Spleen (tissue), 11 donors: ENCODE measurements around the gene ZNF99. TPM values are rescaled to one million over a fixed set of nuclear protein-coding genes. Genes with fewer than 3 reads are reported as not detected.

Experiments used
- polyA plus RNA-seq, 3 donors: library from polyadenylated mRNA; stranded (reverse); fragments of 200-250 nt; gene quantifications; one replicate each; pipeline ENCODE4 v1.2.1, GENCODE V29; 2013
- small RNA-seq, 4 donors: library from RNA; depleted of rRNA; stranded (forward); fragments of <200 nt; gene quantifications; one replicate each; pipeline ENCODE3, GENCODE V24; 2016
- total RNA-seq, 7 donors: library from RNA; depleted of rRNA in 3 of 7; stranded (reverse); fragments of >200 nt in 3 of 7; fragmentation: NEBNext Ultra II Directional in 4 of 7; extraction: Animal tissue kit (Norgen Biotek cat#: 25700) in 4 of 7; gene quantifications; one replicate each; pipeline versions ENCODE4 v1.1.0 to v1.2.1, GENCODE V29; 2016 to 2021
- donor health status: healthy with polysubstance abuse.
- donor health status: DM: no; HTN: no; CAD: no; lungs with moderate emphysema.
- donor health status: DM: no; HTN: no; CAD: no.
- donor health status: Bipolar disorder and iron deficiency.
- donor health status: healthy.
- donor health status: DM: no; HTN: no; CAD: no.
- donor health status: DM: yes; HTN: yes; CAD: no.

The ZNF99 gene
- total and polyA plus RNA-seq, 10 donors = 0.02 to 0.66 (median 0.14) TPM

Small RNA genes lying within 50 kb of the gene (small RNA-seq; reads per million reads assigned to genes)
- gene AC008626.1 = 0 reads per million in 4 donors
- 0 reads per million in 4 donors for gene AC008626.2

Other genes starting within 250 kb of the ZNF99 start
- gene ZNF492, start 149.8 kb downstream of the ZNF99 start, total RNA-seq = 1 to 10 TPM in 2 of 7 donors, under 1 TPM in 4, not detected in 1; 0.34 to 1.3 (median 0.83) TPM
- gene ZNF492, start 149.8 kb downstream of the ZNF99 start, polyA plus RNA-seq = under 1 TPM; 0.04 to 0.33 (median 0.06) TPM
- not detected for gene ZNF723, start 48.1 kb upstream of the ZNF99 start, total RNA-seq
- not detected for gene ZNF723, start 48.1 kb upstream of the ZNF99 start, polyA plus RNA-seq
- gene ZNF728, start 219.0 kb upstream of the ZNF99 start, total RNA-seq = 1 to 10 TPM; 1.7 to 4.3 (median 2.7) TPM
- under 1 TPM in 1 of 3 donors, not detected in 2; 0.19 TPM for gene ZNF728, start 219.0 kb upstream of the ZNF99 start, polyA plus RNA-seq